ENCODE data around the gene IL26. TPM values are rescaled to one million over a fixed set of nuclear protein-coding genes. Genes with fewer than 3 reads are reported as not detected.
A peak's percentile ranks its signal among the peaks of the same experiment; 100 is the strongest.

Gene IL26
- total RNA-seq, 2 donors from 2014 or later, result not detected

- peaks cover 6% of the 10 kb centered on the region for H3K4me1 ChIP-seq
- TF ChIP-seq POLR2A (IDR thresholded peaks at IDR 0.05), result no peak
- TF ChIP-seq CTCF (IDR thresholded peaks at IDR 0.05), result no peak
Measured at GRCh38 chr12:68242777-68243176, 17.2 kb upstream of the IL26 start.

GRCh38 chr12:68240975-68241374 is 15.4 kb upstream of the IL26 start:
- Histone ChIP-seq H3K9me3 (no peaks in the 10 kb centered on the region), H3K4me1 (peaks cover 10% of the 10 kb centered on the region), H3K36me3 (replicated peaks in 1 of 2; ENCODE audit: insufficient read depth in 1 of 2, low read depth in 2 of 2) (no peaks in the 10 kb centered on the region), H3K4me3 (no peak overlapping the region), H3K27me3 (no peaks in the 10 kb centered on the region), H3K27ac (no peak overlapping the region)
- intact Hi-C loops (cut with DNase I), result no loop called here
- TF ChIP-seq CTCF (IDR thresholded peaks at IDR 0.05), result no peak
- TF ChIP-seq POLR2A (IDR thresholded peaks at IDR 0.05), result no peak
- ATAC-seq (no peak), DNase-seq (peak in 1 of 4 donors; percentile 7)
- WGBS, 2 donors, result 70 to 80% methylated on average over 1 of the region's 1 CpG

More at GRCh38 chr12:68242777-68243176, 17.2 kb upstream of the IL26 start:
- Histone ChIP-seq H3K9me3 (no peaks in the 10 kb centered on the region), H3K36me3 (replicated peaks in 1 of 2; ENCODE audit: insufficient read depth in 1 of 2, low read depth in 2 of 2) (no peaks in the 10 kb centered on the region), H3K27me3 (no peaks in the 10 kb centered on the region), H3K4me3 (no peak overlapping the region), H3K27ac (no peak overlapping the region)
- no peak for ATAC-seq
- no peak for DNase-seq
- intact Hi-C loops (cut with DNase I), result no loop called here

DNA sequence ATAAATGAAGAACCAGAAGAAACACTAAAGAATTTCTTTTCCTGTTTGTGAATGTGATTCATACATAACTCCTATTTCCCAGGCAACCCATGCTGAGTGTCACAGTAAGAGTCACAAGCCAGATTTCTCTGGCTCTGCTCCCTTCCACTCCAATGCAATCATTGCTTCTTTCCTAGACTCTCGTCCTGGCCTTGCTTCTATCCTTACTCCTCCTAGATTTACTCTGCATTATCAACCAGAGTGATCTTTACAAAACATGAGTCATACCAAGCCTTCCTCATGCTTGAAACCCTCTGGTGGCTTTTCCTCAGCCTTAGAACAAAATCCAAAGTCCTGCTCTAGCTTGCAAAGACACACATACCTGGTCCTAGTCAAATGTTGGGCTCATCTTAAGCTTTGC is 14.5 kb upstream of the IL26 start:
- ATAC-seq (no peak), DNase-seq (peak in 2 of 4 donors; percentile 39 to 44)
- no peak overlapping the region for H3K4me3 ChIP-seq
- H3K9me3 ChIP-seq, result no peaks in the 10 kb centered on the region
- H3K4me1 ChIP-seq, result peaks cover 5% of the 10 kb centered on the region
- H3K27ac ChIP-seq, result no peak overlapping the region
- no peaks in the 10 kb centered on the region for H3K27me3 ChIP-seq
- WGBS, 2 donors, result 26 to 53% methylated on average over 1 of the region's 1 CpG
- intact Hi-C loops (cut with DNase I), result no loop called here
- TF ChIP-seq CTCF (IDR thresholded peaks at IDR 0.05) (no peak), POLR2A (IDR thresholded peaks at IDR 0.05) (no peak)
- no peaks in the 10 kb centered on the region for H3K36me3 ChIP-seq (replicated peaks in 1 of 2; ENCODE audit: insufficient read depth in 1 of 2, low read depth in 2 of 2)

DNA sequence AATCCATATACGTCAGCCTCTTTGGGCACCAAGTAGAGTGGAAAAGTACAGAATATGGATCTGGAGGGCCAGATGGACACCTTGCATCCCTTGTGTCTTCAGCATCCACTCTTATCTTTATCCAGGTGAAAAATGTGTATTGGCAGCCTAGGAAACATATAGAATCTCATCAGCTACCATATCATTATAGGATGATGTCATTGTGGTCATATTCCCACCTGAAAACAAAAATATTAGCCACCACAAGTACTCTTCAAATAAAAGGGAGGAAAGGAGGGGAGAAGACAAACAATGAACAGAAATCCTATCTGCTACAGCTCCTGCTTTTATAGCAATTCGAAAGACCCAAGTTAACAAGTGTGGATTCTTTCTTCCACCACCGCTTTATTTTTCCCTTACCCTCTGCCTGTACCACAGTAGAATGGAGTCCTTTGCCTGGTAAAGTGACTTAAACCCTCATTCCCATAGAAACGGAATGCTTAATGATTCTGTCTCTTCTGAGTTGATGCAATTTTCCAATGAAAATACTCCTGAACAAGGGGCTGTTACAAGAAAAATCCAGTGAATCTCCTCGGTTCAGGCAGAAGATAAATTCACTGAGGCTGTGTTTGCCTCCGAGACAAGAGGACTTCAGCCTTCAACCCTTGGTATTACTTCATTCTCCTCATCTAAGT is 13.8 kb upstream of the IL26 start:
- Histone ChIP-seq H3K36me3 (replicated peaks in 1 of 2; ENCODE audit: insufficient read depth in 1 of 2, low read depth in 2 of 2) (no peaks in the 10 kb centered on the region), H3K4me1 (peaks cover 4% of the 10 kb centered on the region), H3K27me3 (no peaks in the 10 kb centered on the region), H3K4me3 (no peak overlapping the region), H3K27ac (no peak overlapping the region), H3K9me3 (no peaks in the 10 kb centered on the region)
- no peak for TF ChIP-seq POLR2A (IDR thresholded peaks at IDR 0.05)
- TF ChIP-seq CTCF (IDR thresholded peaks at IDR 0.05), result no peak
- intact Hi-C loops (cut with DNase I), result no loop called here
- ATAC-seq (no peak), DNase-seq (no peak)
- WGBS, 2 donors, result 82% methylated on average over 6 of the region's 6 CpGs

GRCh38 chr12:68237619-68238018 is 12.0 kb upstream of the IL26 start:
- DNase-seq (no peak), ATAC-seq (no peak)
- Histone ChIP-seq H3K4me3 (no peak overlapping the region), H3K27ac (no peak overlapping the region), H3K36me3 (replicated peaks in 1 of 2; ENCODE audit: insufficient read depth in 1 of 2, low read depth in 2 of 2) (no peaks in the 10 kb centered on the region), H3K4me1 (peaks cover 4% of the 10 kb centered on the region), H3K9me3 (no peaks in the 10 kb centered on the region), H3K27me3 (no peaks in the 10 kb centered on the region)
- intact Hi-C loops (cut with DNase I), result no loop called here
- WGBS, 2 donors, result 58 to 61% methylated on average over 2 of the region's 2 CpGs
- TF ChIP-seq CTCF (IDR thresholded peaks at IDR 0.05), result no peak
- TF ChIP-seq POLR2A (IDR thresholded peaks at IDR 0.05), result no peak
